GM19463 (cell line): ENCODE measurements around the gene CARM1.
A peak's percentile ranks its signal among the peaks of the same experiment; 100 is the strongest.
"Not testable (repeated sequence)": the region's sequence is repeated elsewhere in the genome, so short reads cannot be mapped to it uniquely, and the experiment has no call there.

Experiments used
- ATAC-seq: cut with Tn5 transposase; IDR thresholded peaks from one replicate; pipeline ENCODE4 v1.9.1; 2021; ENCODE audit warnings: mild to moderate bottlenecking, moderate library complexity; ENCODE audit not compliant: unreplicated experiment

The CARM1 gene

GRCh38 chr19:10927730-10928562 lies 56.6 kb downstream of the CARM1 start:
- ATAC-seq = no peak

DNA sequence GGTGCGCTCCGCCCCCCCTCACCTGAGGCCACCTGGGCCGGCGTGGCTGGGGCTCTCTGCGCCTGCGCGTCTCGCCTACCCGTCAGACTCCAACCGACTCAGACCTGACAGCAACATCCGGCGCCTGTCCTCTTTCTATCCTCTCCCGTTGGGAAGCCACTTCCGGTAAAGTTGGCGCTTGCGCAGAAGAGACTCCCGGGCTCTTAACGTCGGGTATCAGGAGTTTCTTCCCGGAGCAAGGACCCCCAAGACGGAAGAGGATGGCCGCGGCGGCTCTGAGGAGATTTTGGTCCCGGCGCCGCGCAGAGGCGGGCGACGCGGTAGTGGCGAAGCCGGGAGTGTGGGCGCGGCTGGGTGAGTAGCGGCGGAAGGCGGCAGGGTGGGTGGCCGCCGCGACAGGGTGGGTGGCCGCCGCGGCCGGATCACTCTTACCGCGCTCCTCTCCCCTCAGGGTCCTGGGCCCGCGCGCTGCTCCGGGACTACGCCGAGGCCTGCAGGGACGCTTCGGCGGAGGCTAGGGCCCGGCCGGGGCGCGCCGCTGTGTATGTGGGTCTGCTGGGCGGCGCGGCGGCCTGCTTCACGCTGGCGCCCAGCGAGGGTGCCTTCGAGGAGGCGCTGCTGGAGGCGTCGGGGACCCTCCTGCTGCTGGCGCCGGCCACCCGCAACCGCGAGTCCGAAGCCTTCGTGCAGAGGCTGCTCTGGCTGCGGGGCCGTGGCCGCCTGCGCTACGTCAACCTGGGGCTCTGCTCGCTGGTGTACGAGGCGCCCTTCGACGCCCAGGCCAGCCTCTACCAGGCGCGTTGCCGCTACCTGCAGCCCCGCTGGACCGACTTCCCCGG lies 57.4 kb downstream of the CARM1 start, which contains the start of the genes TIMM29 and YIPF2:
TSS of gene TIMM29 (plus strand) at position 249 of the 839 bp plus-strand sequence. CDS start at position 261, 12 bp downstream.
TSS of gene YIPF2 (minus strand) at position 77 of the 839 bp plus-strand sequence. CDS start 229 bp downstream, outside the sequence.
- peak; percentile 84 for ATAC-seq

DNA sequence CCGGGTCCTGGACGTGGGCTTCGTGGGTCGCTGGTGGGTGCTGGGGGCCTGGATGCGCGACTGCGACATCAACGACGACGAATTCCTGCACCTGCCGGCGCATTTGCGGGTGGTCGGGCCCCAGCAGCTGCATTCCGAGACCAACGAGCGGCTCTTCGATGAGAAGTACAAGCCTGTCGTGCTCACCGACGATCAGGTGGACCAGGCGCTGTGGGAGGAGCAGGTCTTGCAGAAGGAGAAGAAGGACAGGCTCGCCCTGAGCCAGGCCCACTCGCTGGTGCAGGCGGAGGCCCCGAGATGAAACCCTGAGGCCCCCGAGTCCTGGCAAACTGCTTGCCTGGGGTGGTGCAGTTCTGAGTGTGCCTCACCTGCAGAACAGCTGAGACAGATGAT lies 58.0 kb downstream of the CARM1 start:
- no peak for ATAC-seq

DNA sequence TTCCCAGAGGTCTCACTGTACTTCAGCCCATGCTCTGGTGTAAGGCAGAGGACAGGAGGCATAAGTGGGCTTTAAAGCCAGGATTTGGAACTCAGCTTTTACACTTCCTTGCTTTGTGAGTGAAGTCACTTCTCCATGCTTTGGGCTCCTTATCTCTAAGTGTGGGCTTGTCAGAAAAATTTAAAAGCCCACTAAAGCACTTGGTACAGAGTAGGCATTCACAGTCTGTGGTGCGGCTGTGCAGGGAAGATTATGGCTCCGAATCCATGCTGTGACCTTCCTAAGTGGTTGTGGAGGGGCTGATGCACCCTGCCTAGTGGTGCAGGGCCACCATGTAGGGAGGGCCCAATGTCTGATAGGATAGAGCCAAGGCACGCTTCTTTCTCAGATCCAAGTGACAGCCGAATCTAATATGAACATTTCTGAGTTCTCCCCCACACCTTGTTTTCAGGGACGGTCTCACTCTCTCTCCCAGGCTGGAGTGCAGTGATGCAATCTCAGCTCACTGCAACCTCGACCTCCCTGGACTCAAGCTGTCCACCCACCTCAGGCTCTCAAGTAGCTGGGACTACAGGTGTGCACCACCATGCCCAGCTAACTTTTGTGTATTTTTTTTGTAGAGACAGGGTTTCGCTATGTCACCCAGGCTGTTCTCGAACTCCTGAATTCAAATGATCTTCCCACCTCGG lies 64.2 kb downstream of the CARM1 start:
- ATAC-seq = no peak

GRCh38 chr19:10936661-10937084 lies 65.3 kb downstream of the CARM1 start:
- no peak for ATAC-seq

- ATAC-seq = not testable (repeated sequence)
Measured at GRCh38 chr19:10941649-10942048, 70.3 kb downstream of the CARM1 start.

DNA sequence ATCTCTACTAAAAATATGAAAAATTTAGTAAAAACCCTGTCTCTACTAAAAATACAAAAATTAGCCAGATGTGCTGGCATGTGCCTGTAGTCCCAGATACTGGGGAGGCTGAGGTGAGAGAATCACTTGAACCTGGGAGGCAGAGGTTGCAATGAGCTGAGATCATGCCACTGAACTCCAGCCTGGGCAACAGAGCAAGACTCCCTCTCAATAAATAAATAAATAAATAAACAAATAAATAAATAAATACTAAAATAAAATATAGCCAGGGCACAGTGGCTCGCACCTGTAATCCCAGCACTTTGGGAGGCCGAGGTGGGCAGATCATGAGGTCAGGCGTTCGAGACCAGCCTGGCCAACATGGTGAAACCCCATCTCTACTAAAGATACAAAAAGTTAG lies 72.1 kb downstream of the CARM1 start:
- ATAC-seq = not testable (repeated sequence)

DNA sequence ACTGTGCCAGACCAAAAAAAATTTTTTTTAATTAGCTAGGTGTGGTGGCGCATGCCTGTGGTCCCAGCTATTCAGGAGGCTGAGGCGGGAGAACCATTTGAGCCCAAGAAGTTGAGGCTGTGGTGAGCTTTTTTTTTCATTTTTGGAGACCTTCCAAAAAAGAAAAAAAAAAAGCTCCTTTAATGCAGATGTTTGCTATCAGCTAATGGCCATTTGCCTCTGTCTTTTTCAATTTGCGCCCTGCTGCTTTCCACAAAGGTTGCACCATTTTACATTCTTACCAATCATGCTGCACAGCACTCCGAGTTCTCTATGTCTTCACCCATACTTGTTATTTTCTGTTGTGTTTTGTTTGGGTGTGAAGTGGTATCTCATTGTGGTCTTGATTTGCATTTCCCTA lies 73.9 kb downstream of the CARM1 start:
- ATAC-seq = no peak

- no peak for ATAC-seq
Measured at GRCh38 chr19:10946958-10947657, 75.8 kb downstream of the CARM1 start.

DNA sequence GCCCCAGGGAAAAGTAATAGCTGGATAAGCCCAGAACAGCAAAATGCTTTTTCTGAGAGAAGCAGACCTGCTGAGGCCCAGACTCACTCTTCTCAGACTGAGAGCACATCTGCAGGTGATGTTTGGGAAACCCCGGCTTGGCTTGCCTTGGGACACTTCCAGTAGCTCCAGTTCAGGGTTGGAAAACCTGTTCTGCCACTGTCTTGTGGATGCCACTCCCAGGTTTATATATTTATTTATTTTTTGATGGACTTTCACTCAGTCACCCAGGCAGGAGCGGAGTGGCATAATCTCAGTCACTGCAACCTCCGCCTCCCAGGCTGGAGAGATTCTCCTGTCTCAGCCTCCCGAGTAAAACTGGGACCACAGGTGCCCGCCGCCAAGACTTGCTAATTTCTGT lies 81.5 kb downstream of the CARM1 start:
- no peak for ATAC-seq

DNA sequence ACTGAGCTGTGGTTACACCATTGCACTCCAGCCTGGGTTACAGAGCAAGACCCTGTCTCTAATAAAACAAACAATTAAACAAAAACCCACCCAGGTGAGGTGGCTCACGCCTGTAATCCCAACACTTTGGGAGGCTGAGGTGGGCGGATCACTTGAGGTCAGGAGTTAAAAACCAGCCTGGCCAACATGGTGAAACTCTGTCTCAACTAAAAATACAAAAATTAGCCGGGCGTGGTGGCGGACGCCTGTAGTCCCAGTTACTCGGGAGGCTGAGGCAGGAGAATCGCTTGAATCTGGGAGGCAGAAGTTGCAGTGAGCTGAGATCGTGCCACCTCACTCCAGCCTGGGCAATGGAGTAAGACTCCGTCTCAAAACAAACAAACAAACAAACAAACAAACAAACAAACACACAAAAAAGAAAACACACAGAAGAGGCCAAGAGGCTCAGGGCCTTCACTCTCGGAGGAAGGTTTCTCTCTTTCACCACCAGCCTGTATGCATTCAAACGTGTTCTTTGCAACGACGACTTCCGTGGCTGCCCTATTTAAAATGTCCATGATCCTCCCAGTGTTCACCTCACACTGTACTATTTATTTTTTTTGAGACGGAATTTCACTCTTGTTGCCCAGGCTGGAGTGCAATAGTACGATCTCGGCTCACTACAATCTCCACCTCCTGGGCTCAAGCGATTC lies 88.1 kb downstream of the CARM1 start:
- not testable (repeated sequence) for ATAC-seq

DNA sequence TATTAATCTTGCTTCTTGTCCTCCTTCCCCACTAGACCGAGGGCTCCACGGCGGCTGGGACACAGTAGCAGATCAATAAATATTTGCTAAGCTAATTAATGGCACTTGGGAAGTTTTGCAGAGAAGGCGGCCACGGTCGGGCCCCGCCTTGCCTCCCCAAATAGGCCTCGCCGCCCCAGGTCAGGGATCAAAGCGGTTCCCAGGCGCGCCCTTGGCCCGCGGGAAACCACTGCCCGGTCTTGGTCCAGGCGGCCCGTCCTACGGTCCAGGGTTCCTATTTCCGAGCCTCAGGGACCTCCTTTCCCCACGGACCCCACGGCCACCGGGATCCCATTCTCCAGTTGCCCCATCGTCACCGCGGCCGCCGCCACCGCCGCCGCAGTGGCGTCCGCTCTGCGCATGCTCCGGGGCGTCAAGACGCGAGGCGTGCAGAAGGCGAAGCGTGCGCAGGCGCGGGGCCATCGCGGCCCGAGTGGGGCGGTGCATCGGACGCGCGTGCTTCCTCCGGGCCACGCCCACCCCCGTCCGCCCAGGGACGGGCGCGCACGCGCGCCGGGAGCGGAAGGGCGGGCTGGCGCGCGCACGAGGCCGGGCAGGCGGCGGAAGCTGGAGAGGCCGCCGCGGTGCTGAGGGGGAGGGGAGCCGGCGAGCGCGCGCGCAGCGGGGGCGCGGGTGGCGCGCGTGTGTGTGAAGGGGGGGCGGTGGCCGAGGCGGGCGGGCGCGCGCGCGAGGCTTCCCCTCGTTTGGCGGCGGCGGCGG lies 89.1 kb downstream of the CARM1 start, which contains the start of gene SMARCA4:
TSS of gene SMARCA4 (plus strand) at position 717 of the 759 bp plus-strand sequence. CDS start 23,122 bp downstream, outside the sequence.
- ATAC-seq = peak; percentile 71

DNA sequence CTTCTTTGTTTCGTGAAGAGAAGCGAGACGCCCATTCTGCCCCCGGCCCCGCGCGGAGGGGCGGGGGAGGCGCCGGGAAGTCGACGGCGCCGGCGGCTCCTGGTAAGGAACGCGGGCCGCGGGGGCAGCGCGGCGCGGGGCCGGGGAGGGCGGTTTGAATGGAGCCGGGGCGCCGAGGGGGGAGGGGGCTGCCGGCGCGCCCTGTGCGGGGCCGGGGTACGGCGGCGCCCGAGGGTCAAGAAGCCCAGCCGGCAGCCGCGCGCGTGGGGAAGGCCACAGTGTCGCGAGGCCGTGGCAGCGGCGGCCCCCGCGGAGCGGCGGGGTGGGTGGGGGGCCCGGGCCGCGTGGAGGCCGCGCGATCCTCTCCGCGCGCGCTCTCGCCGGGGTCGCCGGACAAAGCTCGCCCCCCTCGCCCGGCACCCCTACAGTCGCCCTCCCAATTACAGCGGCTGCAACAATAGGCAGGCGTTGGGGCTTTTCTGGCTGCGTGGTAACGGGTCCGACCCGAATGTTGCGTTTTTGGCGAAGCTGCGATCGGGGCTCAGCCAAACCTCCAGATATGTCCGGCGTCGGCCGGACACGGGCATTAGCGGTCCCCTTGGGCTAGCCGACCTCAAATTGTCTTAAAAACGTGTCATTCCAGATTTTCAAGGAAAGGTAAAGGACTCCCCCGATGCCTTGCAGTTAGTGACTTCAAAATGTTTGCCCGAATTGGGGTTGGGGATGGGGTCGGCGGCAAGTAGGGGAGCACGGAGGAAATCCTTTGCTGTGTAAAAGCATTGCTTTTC lies 89.9 kb downstream of the CARM1 start:
- ATAC-seq = peak; percentile 34

- no peak for ATAC-seq
Measured at GRCh38 chr19:10962863-10963262, 91.5 kb downstream of the CARM1 start.

GRCh38 chr19:10963865-10964264 lies 92.5 kb downstream of the CARM1 start:
- ATAC-seq = no peak

- no peak for ATAC-seq
Measured at GRCh38 chr19:10964903-10965302, 93.5 kb downstream of the CARM1 start.

GRCh38 chr19:10965398-10965797 lies 94.0 kb downstream of the CARM1 start:
- no peak for ATAC-seq

DNA sequence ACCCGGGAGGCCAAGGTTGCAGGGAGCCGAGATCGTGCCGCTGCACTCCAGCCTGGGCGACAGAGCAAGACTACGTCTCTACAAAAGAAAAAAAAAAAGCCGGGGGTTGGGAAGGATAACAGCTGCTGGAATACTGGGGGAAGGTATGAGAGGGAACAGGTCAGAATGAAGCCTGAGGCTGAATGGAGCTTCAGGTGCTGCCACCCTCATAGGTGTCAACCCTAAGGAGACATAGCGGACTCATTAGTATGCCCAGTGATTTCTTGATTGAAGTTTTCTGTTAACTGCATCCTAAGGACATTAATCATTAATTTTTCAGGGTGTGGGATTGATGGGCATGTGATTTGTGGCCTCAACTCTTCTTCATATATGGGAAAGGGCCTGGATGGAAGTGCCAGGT lies 95.5 kb downstream of the CARM1 start:
- no peak for ATAC-seq
